SK-N-MC (cell line): ENCODE results near the gene ADAMTS6.

Source experiments
- DNase-seq: peaks from one replicate; pipeline ENCODE4 v3.0.0-alpha.2; 2011; ENCODE audit warnings: low read depth, low spot score
- H3K27ac ChIP-seq: fragments of 200-600 bp; sonication (generic); 2 replicates; pipeline ENCODE4 v1.5.1; 2016; ENCODE audit warnings: mixed run types
- H3K36me3 ChIP-seq: fragments of 200-600 bp; sonication (generic); 2 replicates; pipeline ENCODE4 v1.6.1; 2017; ENCODE audit warnings: antibody characterized with exemption, low read length, mixed read lengths; ENCODE audit not compliant: insufficient read depth
- H3K4me3 ChIP-seq: fragments of 200-600 bp; sonication (generic); 2 replicates; pipeline ENCODE4 v1.5.1; 2016
- H3K9ac ChIP-seq: fragments of 200-600 bp; sonication (generic); 2 replicates; pipeline ENCODE4 v1.8.0; 2017; ENCODE audit warnings: mixed run types, mixed read lengths; ENCODE audit not compliant: insufficient read length
- H3K9me3 ChIP-seq: fragments of 200-600 bp; sonication (generic); 2 replicates; pipeline ENCODE4 v1.6.1; 2017; ENCODE audit warnings: low read depth, mild to moderate bottlenecking, antibody characterized with exemption, low read length, moderate library complexity, mixed read lengths
- EZH2 ChIP-seq: fragments of 200-600 bp; sonication (generic); IDR thresholded peaks from one replicate; pipeline ENCODE4 v1.6.1; 2017; ENCODE audit warnings: antibody characterized with exemption
- FOXP2 ChIP-seq: optimal IDR thresholded peaks from 2 replicates; pipeline ENCODE3; 2011; ENCODE audit warnings: mild to moderate bottlenecking, moderate library complexity; ENCODE audit not compliant: insufficient read depth; ENCODE audit errors: extremely low read length, control extremely low read depth
- POLR2AphosphoS5 ChIP-seq: IDR thresholded peaks from 2 replicates; pipeline ENCODE4 v1.6.1; 2012; ENCODE audit warnings: mild to moderate bottlenecking, low read depth, low read length, borderline replicate concordance

Gene ADAMTS6

GRCh38 chr5:65128226-65128625 lies 353.5 kb downstream of the ADAMTS6 start:
- TF ChIP-seq EZH2, result no peak
- TF ChIP-seq FOXP2, result no peak
- no peak for TF ChIP-seq POLR2AphosphoS5
- no peak for DNase-seq
- no peak overlapping the region for H3K9ac ChIP-seq
- H3K4me3 ChIP-seq, result no peak overlapping the region
- no peaks in the 10 kb centered on the region for H3K9me3 ChIP-seq
- no peak overlapping the region for H3K27ac ChIP-seq
- no peaks in the 10 kb centered on the region for H3K36me3 ChIP-seq

- no peaks in the 10 kb centered on the region for H3K9me3 ChIP-seq
- TF ChIP-seq FOXP2 (no peak), POLR2AphosphoS5 (no peak), EZH2 (no peak)
- no peak overlapping the region for H3K27ac ChIP-seq
- H3K36me3 ChIP-seq, result no peaks in the 10 kb centered on the region
- DNase-seq, result no peak
- H3K9ac ChIP-seq, result no peak overlapping the region
- H3K4me3 ChIP-seq, result no peak overlapping the region
These were observed 354.4 kb downstream of the ADAMTS6 start for GRCh38 chr5:65127161-65127901.

- DNase-seq, result no peak
- Histone ChIP-seq H3K36me3 (no peaks in the 10 kb centered on the region), H3K9ac (no peak overlapping the region), H3K4me3 (no peak overlapping the region), H3K9me3 (no peaks in the 10 kb centered on the region), H3K27ac (no peak overlapping the region)
- TF ChIP-seq EZH2 (no peak), FOXP2 (no peak), POLR2AphosphoS5 (no peak)
These were observed 355.1 kb downstream of the ADAMTS6 start for GRCh38 chr5:65126542-65127069.

GRCh38 chr5:65125591-65126541 lies 355.9 kb downstream of the ADAMTS6 start:
- Histone ChIP-seq H3K9me3 (no peaks in the 10 kb centered on the region), H3K4me3 (no peak overlapping the region), H3K9ac (no peak overlapping the region), H3K36me3 (no peaks in the 10 kb centered on the region), H3K27ac (no peak overlapping the region)
- no peak for TF ChIP-seq FOXP2
- TF ChIP-seq EZH2, result no peak
- TF ChIP-seq POLR2AphosphoS5, result no peak
- no peak for DNase-seq

GRCh38 chr5:65121880-65122436 lies 359.8 kb downstream of the ADAMTS6 start:
- no peak for DNase-seq
- Histone ChIP-seq H3K9ac (no peak overlapping the region), H3K36me3 (no peaks in the 10 kb centered on the region), H3K27ac (no peak overlapping the region), H3K9me3 (peaks cover under 1% of the 10 kb centered on the region; the same call in 1 of the 2 replicates), H3K4me3 (no peak overlapping the region)
- TF ChIP-seq POLR2AphosphoS5, result no peak
- TF ChIP-seq EZH2, result no peak
- TF ChIP-seq FOXP2, result no peak

- TF ChIP-seq POLR2AphosphoS5 (no peak), EZH2 (no peak), FOXP2 (no peak)
These were observed 361.3 kb downstream of the ADAMTS6 start for GRCh38 chr5:65120371-65120967.

GRCh38 chr5:65117525-65117924 lies 364.2 kb downstream of the ADAMTS6 start:
- no peak for DNase-seq
- Histone ChIP-seq H3K9me3 (peaks cover 4% of the 10 kb centered on the region; the same call in 1 of the 2 replicates), H3K9ac (no peak overlapping the region), H3K36me3 (no peaks in the 10 kb centered on the region), H3K27ac (no peak overlapping the region), H3K4me3 (no peak overlapping the region)
- TF ChIP-seq FOXP2 (no peak), EZH2 (no peak), POLR2AphosphoS5 (no peak)

More at GRCh38 chr5:65120371-65120967, 361.3 kb downstream of the ADAMTS6 start:
- H3K36me3 ChIP-seq, result no peaks in the 10 kb centered on the region
- H3K9ac ChIP-seq, result no peak overlapping the region
- DNase-seq, result no peak
- H3K27ac ChIP-seq, result no peak overlapping the region
- peaks cover 4% of the 10 kb centered on the region; the same call in 1 of the 2 replicates for H3K9me3 ChIP-seq
- no peak overlapping the region for H3K4me3 ChIP-seq

GRCh38 chr5:65113771-65114170 lies 367.9 kb downstream of the ADAMTS6 start:
- TF ChIP-seq EZH2 (no peak), FOXP2 (no peak), POLR2AphosphoS5 (no peak)
- H3K27ac ChIP-seq, result no peak overlapping the region
- H3K9me3 ChIP-seq, result peaks cover 4% of the 10 kb centered on the region; the same call in 1 of the 2 replicates
- no peaks in the 10 kb centered on the region for H3K36me3 ChIP-seq
- no peak overlapping the region for H3K9ac ChIP-seq
- no peak for DNase-seq
- no peak overlapping the region for H3K4me3 ChIP-seq
